ENCODE results near the gene GJC2. TPM values are rescaled to one million over a fixed set of nuclear protein-coding genes. Genes with fewer than 3 reads are reported as not detected.
"Not testable (repeated sequence)": the region's sequence is repeated elsewhere in the genome, so short reads cannot be mapped to it uniquely, and the experiment has no call there.

The GJC2 gene
- total RNA-seq, 2 donors from 2014 or later = 0.69 to 1.2 TPM

GRCh38 chr1:228110556-228110955 lies 39.2 kb upstream of the GJC2 start:
- TF ChIP-seq, protein P1, sequence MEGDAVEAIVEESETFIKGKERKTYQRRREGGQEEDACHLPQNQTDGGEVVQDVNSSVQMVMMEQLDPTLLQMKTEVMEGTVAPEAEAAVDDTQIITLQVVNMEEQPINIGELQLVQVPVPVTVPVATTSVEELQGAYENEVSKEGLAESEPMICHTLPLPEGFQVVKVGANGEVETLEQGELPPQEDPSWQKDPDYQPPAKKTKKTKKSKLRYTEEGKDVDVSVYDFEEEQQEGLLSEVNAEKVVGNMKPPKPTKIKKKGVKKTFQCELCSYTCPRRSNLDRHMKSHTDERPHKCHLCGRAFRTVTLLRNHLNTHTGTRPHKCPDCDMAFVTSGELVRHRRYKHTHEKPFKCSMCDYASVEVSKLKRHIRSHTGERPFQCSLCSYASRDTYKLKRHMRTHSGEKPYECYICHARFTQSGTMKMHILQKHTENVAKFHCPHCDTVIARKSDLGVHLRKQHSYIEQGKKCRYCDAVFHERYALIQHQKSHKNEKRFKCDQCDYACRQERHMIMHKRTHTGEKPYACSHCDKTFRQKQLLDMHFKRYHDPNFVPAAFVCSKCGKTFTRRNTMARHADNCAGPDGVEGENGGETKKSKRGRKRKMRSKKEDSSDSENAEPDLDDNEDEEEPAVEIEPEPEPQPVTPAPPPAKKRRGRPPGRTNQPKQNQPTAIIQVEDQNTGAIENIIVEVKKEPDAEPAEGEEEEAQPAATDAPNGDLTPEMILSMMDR (IDR thresholded peaks at IDR 0.05) = no peak
- intact Hi-C loops (cut with DNase I) = no loop called here
- no peak overlapping the region for H3K27ac ChIP-seq
- H3K4me1 ChIP-seq = peaks cover 9% of the 10 kb centered on the region
- H3K9ac ChIP-seq (ENCODE audit: low read depth in 2 of 2, low read length in 2 of 2) = peak overlapping the region in 1 of 2 donors; percentile 97
- no peak overlapping the region for H3K4me3 ChIP-seq
- no peak for DNase-seq
- no peaks in the 10 kb centered on the region for H3K36me3 ChIP-seq
- H3K27me3 ChIP-seq = no peaks in the 10 kb centered on the region
- no peaks in the 10 kb centered on the region for H3K9me3 ChIP-seq

GRCh38 chr1:228111315-228111714 lies 38.4 kb upstream of the GJC2 start:
- H3K27me3 ChIP-seq; H3K36me3 ChIP-seq; intact Hi-C loops (cut with DNase I); H3K9ac ChIP-seq (ENCODE audit: low read depth in 2 of 2, low read length in 2 of 2); H3K4me1 ChIP-seq; H3K27ac ChIP-seq; H3K4me3 ChIP-seq; H3K9me3 ChIP-seq; DNase-seq: not testable (repeated sequence)

GRCh38 chr1:228112167-228112566 lies 37.6 kb upstream of the GJC2 start:
- TF ChIP-seq, protein P1 (IDR thresholded peaks at IDR 0.05) = no peak
- intact Hi-C loops (cut with DNase I) = no loop called here

GRCh38 chr1:228112617-228113016 lies 37.1 kb upstream of the GJC2 start:
- Histone ChIP-seq H3K9ac (ENCODE audit: low read depth in 2 of 2, low read length in 2 of 2) (no peak overlapping the region), H3K27me3 (no peaks in the 10 kb centered on the region), H3K4me1 (peaks cover 9% of the 10 kb centered on the region), H3K36me3 (no peaks in the 10 kb centered on the region), H3K27ac (no peak overlapping the region), H3K4me3 (no peak overlapping the region), H3K9me3 (no peaks in the 10 kb centered on the region)
- no peak for DNase-seq
- TF ChIP-seq, protein P1 (IDR thresholded peaks at IDR 0.05) = no peak
- intact Hi-C loops (cut with DNase I) = no loop called here

More at GRCh38 chr1:228112167-228112566, 37.6 kb upstream of the GJC2 start:
- Histone ChIP-seq H3K9me3 (no peaks in the 10 kb centered on the region), H3K4me1 (peaks cover 9% of the 10 kb centered on the region), H3K36me3 (no peaks in the 10 kb centered on the region), H3K9ac (ENCODE audit: low read depth in 2 of 2, low read length in 2 of 2) (no peak overlapping the region), H3K27ac (no peak overlapping the region), H3K27me3 (no peaks in the 10 kb centered on the region), H3K4me3 (no peak overlapping the region)
- DNase-seq = no peak

- no peaks in the 10 kb centered on the region for H3K36me3 ChIP-seq
- DNase-seq = no peak
- H3K4me3 ChIP-seq = no peak overlapping the region
- H3K27me3 ChIP-seq = no peaks in the 10 kb centered on the region
- TF ChIP-seq, protein P1 (IDR thresholded peaks at IDR 0.05) = no peak
- H3K9ac ChIP-seq (ENCODE audit: low read depth in 2 of 2, low read length in 2 of 2) = no peak overlapping the region
- intact Hi-C loops (cut with DNase I) = no loop called here
- no peaks in the 10 kb centered on the region for H3K4me1 ChIP-seq
- no peak overlapping the region for H3K27ac ChIP-seq
- no peaks in the 10 kb centered on the region for H3K9me3 ChIP-seq
Measured at GRCh38 chr1:228114827-228115226, 34.9 kb upstream of the GJC2 start.

GRCh38 chr1:228117335-228117734 lies 32.4 kb upstream of the GJC2 start:
- no peaks in the 10 kb centered on the region for H3K4me1 ChIP-seq
- no peaks in the 10 kb centered on the region for H3K36me3 ChIP-seq
- H3K9ac ChIP-seq (ENCODE audit: low read depth in 2 of 2, low read length in 2 of 2) = no peak overlapping the region
- H3K4me3 ChIP-seq = no peak overlapping the region
- no peak overlapping the region for H3K27ac ChIP-seq
- TF ChIP-seq, protein P1 (IDR thresholded peaks at IDR 0.05) = no peak
- intact Hi-C loops (cut with DNase I) = no loop called here
- H3K9me3 ChIP-seq = no peaks in the 10 kb centered on the region
- DNase-seq = no peak
- H3K27me3 ChIP-seq = no peaks in the 10 kb centered on the region

All from colonic mucosa (tissue), 4 donors.